SK-N-SH (cell line): ENCODE measurements around the gene LHX6.

Experiments
- CTCF ChIP-seq: fragments of 200-600 bp; sonication (generic); IDR thresholded peaks from 2 replicates; pipeline ENCODE4 v1.6.1; 2017; ENCODE audit warnings: antibody characterized with exemption, mild to moderate bottlenecking, moderate library complexity
- NFIC ChIP-seq: IDR thresholded peaks from 2 replicates; pipeline ENCODE4 v1.4.0; 2012; ENCODE audit warnings: borderline replicate concordance
- POLR2AphosphoS5 ChIP-seq: IDR thresholded peaks from 2 replicates; pipeline ENCODE4 v1.6.1; 2012; ENCODE audit warnings: low read depth, low read length
- RFX5 ChIP-seq: IDR thresholded peaks from 2 replicates; pipeline ENCODE4 v1.6.1; 2012; ENCODE audit warnings: mild to moderate bottlenecking, improper control_type of control experiment, low read length
- SMC3 ChIP-seq: IDR thresholded peaks from 2 replicates; pipeline ENCODE4 v1.6.1; 2012; ENCODE audit warnings: low read depth, low read length, improper control_type of control experiment

GRCh38 chr9:122216798-122217418 is 11.8 kb downstream of the LHX6 start:
- TF ChIP-seq CTCF (no peak), SMC3 (no peak), RFX5 (no peak), NFIC (no peak), POLR2AphosphoS5 (no peak)
